H7 (cell line): ENCODE measurements around the gene ATP2B3. TPM values are rescaled to one million over a fixed set of nuclear protein-coding genes. Genes with fewer than 3 reads are reported as not detected.
A peak's percentile ranks its signal among the peaks of the same experiment; 100 is the strongest.

Source experiments
- DNase-seq: peaks from one replicate; pipeline ENCODE4 v3.0.0; 2012
- H3K27me3 ChIP-seq: 2 replicates; pipeline ENCODE4 v1.6.0; 2011; ENCODE audit warnings: mild to moderate bottlenecking, low read length; ENCODE audit not compliant: control insufficient read depth, insufficient read depth
- H3K36me3 ChIP-seq: replicated peaks from 2 replicates; pipeline ENCODE4 v1.5.1; 2011; ENCODE audit warnings: low read length; ENCODE audit not compliant: control insufficient read depth, insufficient read depth
- H3K4me3 ChIP-seq: 2 replicates; pipeline ENCODE4 v1.5.1; 2011; ENCODE audit warnings: low read depth, mild to moderate bottlenecking, control low read depth, low read length, moderate library complexity; ENCODE audit not compliant: insufficient read depth
- total RNA-seq: library from RNA; depleted of rRNA; stranded (reverse); fragments of >200 nt; shearing (Covaris generic); gene quantifications from 2 replicates; pipeline ENCODE4 v1.2.3, GENCODE V29; 2014

ATP2B3 gene
- total RNA-seq, 1 experiment from 2014 or later: not detected

- H3K36me3 ChIP-seq: no peaks in the 10 kb centered on the region
- no peak for DNase-seq
- no peaks in the 10 kb centered on the region for H3K27me3 ChIP-seq
- H3K4me3 ChIP-seq: no peak overlapping the region
Measured at GRCh38 chrX:153569475-153569874, 52.0 kb downstream of the ATP2B3 start.

DNA sequence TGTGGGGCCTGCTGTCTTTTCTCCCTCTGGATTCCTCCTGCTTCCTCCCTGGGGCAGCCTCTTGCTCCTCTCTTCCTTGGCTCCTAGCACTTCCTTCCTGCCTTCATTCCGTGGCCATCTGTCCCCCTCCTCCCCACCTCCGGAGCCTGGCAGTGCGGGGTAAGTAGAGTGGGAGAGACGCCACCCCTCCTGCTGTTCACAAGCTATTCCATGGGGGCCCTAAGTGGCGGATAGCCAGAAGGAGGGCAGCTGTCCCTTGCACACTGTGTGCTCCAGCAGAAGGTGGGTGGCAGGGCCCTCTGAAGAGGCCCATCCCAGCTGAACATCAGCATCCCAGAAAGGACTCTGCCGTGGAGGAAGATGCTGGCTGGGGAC, 54.1 kb downstream of the ATP2B3 start:
- Histone ChIP-seq H3K27me3 (no peaks in the 10 kb centered on the region), H3K36me3 (no peaks in the 10 kb centered on the region), H3K4me3 (no peak overlapping the region)
- no peak for DNase-seq

DNA sequence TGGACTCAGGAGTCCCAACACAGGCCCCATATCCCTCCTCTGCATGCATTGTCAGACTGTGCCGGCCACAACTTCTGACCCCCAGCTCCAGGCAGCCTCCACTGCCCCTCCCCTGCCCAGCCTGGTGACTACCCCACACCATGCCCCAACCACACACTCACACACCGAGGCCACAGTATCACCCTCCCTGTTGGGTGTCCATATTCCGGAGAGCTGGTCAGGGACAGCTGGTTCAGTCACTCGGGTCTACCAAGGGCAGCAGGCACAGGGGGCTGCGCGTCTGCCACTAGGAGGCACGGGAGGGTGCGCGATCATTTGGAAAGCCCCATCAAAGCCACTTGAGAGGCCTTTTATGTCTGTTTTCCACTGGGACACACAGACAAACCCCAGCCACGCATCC, 55.2 kb downstream of the ATP2B3 start:
- Histone ChIP-seq H3K4me3 (no peak overlapping the region), H3K36me3 (no peaks in the 10 kb centered on the region), H3K27me3 (no peaks in the 10 kb centered on the region)
- DNase-seq: no peak

DNA sequence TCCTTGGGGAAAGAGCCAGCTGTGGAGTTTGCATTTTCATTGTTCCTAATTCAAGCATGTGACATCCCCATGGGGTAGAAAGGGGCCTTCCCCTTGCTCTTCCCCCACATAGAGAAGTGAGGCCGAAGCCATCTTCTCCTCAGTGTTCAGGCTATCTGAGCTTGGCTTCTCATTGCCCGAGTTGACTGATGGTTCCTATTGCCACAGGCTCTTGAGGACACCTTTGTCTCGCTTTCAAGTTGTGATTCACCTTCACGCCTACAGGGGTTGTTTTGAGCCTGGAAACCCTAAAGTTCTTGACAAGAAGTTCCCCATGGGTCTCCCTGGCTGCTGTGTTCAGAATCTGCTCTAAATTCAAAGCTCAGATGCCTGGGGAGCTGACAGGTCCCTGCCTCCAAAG, 56.5 kb downstream of the ATP2B3 start:
- DNase-seq: peak; percentile 74
- Histone ChIP-seq H3K27me3 (no peaks in the 10 kb centered on the region), H3K36me3 (no peaks in the 10 kb centered on the region), H3K4me3 (no peak overlapping the region)

DNA sequence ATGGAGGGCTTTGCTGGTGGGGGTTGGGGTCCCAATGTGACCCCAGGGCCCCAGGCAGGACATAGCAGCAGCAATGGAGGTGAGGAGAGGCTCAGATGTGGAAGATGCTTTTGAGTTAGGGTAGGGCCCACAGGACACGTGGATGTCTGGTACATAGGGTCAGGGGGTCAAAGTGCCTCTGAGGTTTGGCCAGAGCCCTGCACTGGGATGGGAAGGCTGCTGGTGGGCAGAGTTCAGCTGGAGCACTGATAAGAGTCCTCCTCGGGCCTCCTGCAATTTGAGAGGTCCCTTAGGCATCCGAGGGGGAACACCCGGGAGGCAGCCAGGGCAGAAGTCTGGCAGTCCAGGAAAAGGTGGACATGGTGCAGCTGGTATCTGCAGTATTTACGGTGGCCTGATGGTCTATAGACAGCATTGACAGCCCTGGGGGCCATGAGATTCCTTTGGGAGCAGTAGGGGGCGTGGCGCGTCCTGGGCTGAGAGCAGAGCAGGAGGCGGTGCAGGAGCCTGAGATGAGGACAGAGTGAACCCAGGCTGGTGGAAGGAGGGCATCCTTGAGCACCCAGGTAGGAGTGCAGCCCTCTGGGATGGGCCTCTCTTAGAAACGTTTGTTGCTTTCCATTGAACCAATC, 58.9 kb downstream of the ATP2B3 start:
- Histone ChIP-seq H3K4me3 (no peak overlapping the region), H3K27me3 (no peaks in the 10 kb centered on the region), H3K36me3 (no peaks in the 10 kb centered on the region)
- no peak for DNase-seq

- Histone ChIP-seq H3K4me3 (no peak overlapping the region), H3K36me3 (no peaks in the 10 kb centered on the region), H3K27me3 (no peaks in the 10 kb centered on the region)
- no peak for DNase-seq
Measured at GRCh38 chrX:153576961-153577360, 59.5 kb downstream of the ATP2B3 start.

DNA sequence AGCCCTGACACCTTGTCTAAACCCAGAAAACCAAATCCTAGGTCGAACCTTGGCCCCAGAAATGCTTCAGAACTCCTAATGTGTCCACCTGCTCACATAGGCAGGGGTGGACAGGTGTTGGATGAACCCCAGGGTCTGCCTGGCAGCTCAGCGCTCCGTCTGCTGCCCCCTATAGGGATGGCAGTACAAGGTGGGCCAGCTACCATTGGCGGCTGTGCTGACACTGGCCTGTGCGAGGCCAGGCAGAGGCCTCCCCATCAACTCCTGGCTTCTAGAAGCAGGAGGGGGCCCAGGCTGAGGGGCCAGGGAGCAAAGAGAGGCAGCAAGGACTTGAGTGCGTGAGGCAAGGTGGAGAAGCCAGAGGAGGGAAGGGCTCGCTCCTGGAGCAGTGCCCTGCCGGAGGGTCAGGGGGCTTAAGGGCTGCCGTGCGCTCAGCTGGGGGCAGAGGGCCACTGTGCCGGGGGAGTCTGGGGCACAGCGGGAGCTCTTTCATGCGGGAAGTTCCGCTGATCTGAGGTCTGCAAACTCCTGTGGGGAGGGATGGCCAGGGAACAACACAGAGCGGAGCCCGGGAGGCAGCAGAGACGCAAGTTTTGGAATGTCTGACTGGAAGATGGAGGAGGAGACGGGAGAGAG, 60.9 kb downstream of the ATP2B3 start:
- H3K4me3 ChIP-seq: no peak overlapping the region
- no peaks in the 10 kb centered on the region for H3K27me3 ChIP-seq
- H3K36me3 ChIP-seq: no peaks in the 10 kb centered on the region
- DNase-seq: peak; percentile 83

DNA sequence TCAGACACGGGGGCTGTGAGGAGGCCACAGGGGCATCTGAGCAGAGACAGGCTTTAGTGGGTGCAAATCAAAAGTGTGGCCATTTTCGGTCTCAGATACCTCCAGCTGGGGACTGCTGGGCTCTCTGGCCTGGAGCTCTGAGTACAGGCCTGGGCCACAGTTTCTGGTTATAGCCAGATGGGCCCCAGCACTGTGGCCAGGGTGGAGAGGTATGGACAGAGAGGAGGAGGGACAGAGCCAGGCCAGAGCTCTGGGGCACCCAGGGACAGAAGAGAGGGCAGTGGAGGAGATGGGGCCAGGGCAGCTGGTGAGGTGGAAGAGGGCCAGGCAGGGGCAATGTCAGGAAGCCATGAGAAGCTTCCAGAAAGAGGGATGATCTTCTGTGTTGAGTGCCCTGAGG, 61.4 kb downstream of the ATP2B3 start:
- Histone ChIP-seq H3K27me3 (no peaks in the 10 kb centered on the region), H3K36me3 (no peaks in the 10 kb centered on the region), H3K4me3 (no peak overlapping the region)
- DNase-seq: no peak

DNA sequence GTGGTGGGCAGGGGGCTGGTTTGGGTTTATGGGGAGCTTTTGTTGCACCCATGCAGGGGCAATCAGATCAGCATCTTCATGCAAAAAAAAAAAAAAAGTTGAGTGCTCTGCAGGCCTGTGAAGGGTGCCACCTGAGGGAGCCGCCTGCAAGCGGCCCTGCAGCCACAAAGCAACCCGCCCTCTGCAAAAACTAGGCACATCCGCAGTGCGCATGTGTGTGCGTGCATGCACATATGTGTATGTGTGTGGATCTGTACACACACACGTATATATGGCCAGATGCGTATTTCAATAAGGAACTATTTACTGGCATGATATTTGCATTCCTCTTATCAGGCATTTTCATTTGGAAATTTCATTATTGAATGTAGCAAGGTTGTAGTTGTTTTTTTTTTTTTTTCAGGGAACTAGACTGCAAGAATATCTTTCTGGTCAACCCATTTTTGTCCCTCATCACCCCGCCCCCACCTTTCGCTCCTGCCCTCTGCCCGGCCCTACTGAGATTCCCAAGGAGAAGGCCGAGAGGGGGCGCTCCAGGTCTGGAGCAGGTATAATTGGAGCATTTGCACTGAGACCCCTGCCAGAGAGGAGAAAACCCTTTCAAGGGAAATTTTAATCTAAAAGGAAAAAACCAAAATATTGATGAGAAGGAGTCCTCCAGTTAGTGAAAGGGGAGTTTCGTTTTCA, 63.4 kb downstream of the ATP2B3 start:
- no peaks in the 10 kb centered on the region for H3K27me3 ChIP-seq
- no peak overlapping the region for H3K4me3 ChIP-seq
- DNase-seq: peak; percentile 86
- H3K36me3 ChIP-seq: no peaks in the 10 kb centered on the region

DNA sequence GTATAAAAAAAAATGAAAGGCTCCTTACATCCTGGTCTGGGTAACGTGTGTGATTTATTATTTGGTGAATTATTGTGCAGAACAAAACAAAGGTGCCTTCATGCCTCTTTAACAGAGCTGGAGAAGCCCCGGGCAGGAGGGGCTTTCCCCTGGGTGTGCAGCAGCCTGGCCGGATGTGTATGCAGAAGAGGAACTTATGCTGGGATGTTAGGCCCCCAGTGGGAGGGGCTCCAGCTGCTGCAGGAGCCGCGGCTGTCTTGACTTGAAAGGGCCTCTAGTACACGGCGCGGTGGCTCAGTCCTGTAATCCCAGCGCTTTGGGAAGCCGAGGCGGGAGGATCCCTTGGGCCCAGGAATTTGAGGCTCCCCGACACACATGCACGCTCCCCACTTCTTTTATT, 65.5 kb downstream of the ATP2B3 start:
- peak; percentile 51 for DNase-seq
- no peaks in the 10 kb centered on the region for H3K36me3 ChIP-seq

DNA sequence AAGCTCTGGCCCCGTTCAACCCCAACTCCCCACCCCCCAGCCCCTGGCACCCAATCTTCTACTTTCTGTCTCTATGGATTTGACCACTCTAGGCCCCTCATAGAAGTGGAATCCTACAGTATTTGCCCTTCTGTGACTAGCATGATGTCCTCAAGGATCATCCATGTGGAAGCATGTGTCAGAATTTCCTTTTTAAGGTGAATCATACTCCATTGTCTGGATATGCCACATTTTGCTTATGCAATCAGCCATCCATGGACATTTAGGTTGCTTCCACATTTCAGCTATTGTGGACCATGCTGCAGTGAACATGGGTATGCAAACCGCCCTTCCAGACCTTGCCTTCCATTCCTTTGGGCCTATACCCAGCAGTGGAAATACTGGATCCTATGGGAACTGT, 66.0 kb downstream of the ATP2B3 start:
- no peaks in the 10 kb centered on the region for H3K36me3 ChIP-seq
- no peaks in the 10 kb centered on the region for H3K27me3 ChIP-seq
- H3K4me3 ChIP-seq: no peak overlapping the region
- no peak for DNase-seq

More for the DNA sequence above, 65.5 kb downstream of the ATP2B3 start:
- H3K4me3 ChIP-seq: no peak overlapping the region
- no peaks in the 10 kb centered on the region for H3K27me3 ChIP-seq

DNA sequence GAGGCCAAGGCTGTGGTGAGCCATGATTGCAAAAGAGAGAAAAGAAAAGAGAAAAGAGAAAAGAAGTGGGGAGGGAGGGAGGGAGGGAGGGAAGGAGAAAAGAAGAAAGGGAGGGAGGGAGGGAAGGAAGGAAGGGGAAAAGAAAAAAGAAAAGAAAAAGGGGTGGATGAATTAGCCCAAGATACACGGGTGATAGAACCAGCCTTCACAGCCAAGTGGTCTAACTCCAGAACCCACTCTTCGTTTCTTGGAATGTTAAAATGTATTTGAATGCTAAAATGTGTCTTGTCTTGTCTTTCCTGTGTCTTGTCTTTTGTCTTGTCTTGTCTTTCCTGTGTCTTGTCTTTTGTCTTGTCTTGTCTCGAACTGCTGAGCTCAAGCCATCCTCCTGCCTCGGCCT, 68.4 kb downstream of the ATP2B3 start:
- Histone ChIP-seq H3K27me3 (no peaks in the 10 kb centered on the region), H3K36me3 (no peaks in the 10 kb centered on the region), H3K4me3 (no peak overlapping the region)
- DNase-seq: no peak

DNA sequence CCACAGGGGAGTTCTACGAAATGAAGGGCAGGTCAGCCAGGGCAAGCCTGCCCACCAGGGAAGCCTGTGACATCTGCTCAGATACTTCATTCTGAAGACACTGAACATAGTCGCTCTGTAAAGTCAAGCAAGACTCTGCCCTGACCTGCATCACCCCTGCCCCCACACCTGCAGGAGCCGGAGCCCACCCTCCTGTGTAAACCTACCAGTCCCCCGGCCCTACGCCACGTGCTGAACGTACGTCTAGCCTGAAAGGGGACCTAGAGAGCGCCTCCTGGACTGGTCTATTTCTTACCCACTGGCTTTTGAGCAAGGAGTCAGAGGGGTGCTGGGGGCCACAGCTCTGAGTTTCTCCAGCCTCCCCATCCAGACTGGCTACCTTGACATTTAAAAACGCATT, 69.9 kb downstream of the ATP2B3 start:
- Histone ChIP-seq H3K27me3 (no peaks in the 10 kb centered on the region), H3K4me3 (no peak overlapping the region), H3K36me3 (no peaks in the 10 kb centered on the region)
- DNase-seq: no peak

- DNase-seq: no peak
- no peaks in the 10 kb centered on the region for H3K27me3 ChIP-seq
- H3K4me3 ChIP-seq: no peak overlapping the region
- H3K36me3 ChIP-seq: no peaks in the 10 kb centered on the region
Measured at GRCh38 chrX:153588021-153588781, 70.8 kb downstream of the ATP2B3 start.
